GM21360 (cell line): ENCODE data around the gene PTPRN2.
"Not testable (repeated sequence)": the region's sequence is repeated elsewhere in the genome, so short reads cannot be mapped to it uniquely, and the experiment has no call there.

Experiments used
- ATAC-seq: cut with Tn5 transposase; IDR thresholded peaks from one replicate; pipeline ENCODE4 v1.9.1; 2021; ENCODE audit warnings: mild to moderate bottlenecking, moderate library complexity; ENCODE audit not compliant: unreplicated experiment

Gene PTPRN2

GRCh38 chr7:158260567-158261361 lies 326.9 kb downstream of the PTPRN2 start:
- no peak for ATAC-seq

GRCh38 chr7:158259671-158260418 lies 327.8 kb downstream of the PTPRN2 start:
- ATAC-seq = no peak

DNA sequence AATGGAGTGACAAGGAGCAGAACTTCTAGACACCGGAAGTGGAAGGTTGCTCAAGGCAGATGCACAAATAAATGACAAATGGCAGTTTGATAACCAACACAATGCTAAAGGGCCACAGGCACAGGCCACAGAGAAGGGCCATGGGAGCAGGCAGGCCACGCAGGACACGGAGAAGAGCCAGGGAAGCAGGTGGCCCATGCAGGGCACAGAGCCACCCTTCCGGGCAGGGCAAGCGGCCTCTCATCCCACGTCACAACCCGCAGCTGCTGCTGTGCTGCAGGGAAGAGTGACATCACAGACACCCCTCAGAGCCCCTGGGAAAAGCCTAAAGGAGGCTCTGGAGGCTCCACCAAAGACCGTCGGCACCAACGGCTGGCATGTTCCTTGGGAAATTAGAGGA lies 328.5 kb downstream of the PTPRN2 start:
- no peak for ATAC-seq

GRCh38 chr7:158258411-158259130 lies 329.1 kb downstream of the PTPRN2 start:
- no peak for ATAC-seq

DNA sequence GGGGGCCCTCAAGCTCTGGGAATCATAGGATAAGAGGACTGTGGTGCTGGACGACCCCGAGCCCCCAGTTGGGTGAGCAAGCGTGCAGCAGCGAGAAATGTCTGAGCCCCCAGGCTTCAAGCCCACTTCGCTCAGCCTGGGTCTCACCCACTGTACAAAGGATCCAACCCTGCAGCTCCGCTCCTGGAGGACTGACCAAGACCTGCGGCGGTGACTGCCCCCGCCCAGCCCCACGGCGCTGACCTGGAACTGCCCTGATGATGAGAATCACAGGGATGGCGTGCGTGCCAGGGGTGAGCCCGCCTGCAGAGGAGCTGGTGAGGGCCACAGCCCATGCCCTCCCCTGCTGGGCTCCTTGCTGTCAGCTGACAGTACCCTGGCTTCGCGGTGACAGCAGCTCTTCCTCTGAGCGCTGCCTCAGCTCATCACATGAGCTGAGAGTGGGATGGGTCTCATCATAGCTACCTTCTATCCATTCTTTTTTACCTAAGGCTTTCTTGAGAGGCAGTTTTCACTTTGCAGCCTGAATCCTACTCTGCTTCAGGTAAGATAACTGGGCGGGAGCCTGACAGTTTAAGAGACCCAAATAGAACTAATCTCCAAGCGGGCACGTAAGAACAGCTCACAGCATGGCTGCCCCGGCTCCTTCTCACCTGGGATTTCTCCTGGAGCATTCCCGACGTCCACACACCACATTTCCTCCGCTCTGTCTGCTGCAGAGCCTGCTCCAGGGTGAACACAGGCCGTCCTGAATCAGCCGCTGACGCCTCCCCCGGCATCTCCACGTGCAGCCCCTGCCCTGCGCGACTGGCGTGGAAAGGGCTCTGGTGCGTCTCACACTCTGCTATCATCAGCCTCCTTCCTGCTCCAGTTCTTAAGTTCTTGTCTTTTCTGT lies 329.9 kb downstream of the PTPRN2 start:
- ATAC-seq = no peak

- no peak for ATAC-seq
Measured at GRCh38 chr7:158257001-158257400, 330.6 kb downstream of the PTPRN2 start.

- no peak for ATAC-seq
Measured at GRCh38 chr7:158256091-158256816, 331.4 kb downstream of the PTPRN2 start.

DNA sequence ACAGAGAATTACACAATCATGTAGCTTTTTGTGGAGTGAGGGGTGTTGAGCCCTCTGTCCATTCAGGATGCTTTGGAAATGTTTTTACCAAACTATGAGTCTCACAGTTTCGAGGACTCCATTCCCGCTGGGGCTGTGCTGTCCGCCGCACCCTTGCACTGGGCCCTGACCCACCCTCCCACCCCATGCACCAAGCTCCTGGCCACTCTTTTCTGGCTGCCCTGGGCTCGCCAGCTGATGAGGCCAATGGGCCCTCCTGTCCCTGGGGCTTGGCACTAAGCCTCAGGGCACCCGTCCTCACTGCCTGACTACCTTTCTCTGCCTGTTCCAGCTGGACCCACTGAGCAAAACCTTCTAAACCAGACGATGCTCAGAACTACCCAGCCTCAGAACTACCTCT lies 332.1 kb downstream of the PTPRN2 start:
- no peak for ATAC-seq

GRCh38 chr7:158255156-158255555 lies 332.5 kb downstream of the PTPRN2 start:
- no peak for ATAC-seq

- not testable (repeated sequence) for ATAC-seq
Measured at GRCh38 chr7:158253670-158254045, 334.0 kb downstream of the PTPRN2 start.

GRCh38 chr7:158252837-158253669 lies 334.6 kb downstream of the PTPRN2 start:
- ATAC-seq = no peak

- no peak for ATAC-seq
Measured at GRCh38 chr7:158252081-158252836, 335.4 kb downstream of the PTPRN2 start.

DNA sequence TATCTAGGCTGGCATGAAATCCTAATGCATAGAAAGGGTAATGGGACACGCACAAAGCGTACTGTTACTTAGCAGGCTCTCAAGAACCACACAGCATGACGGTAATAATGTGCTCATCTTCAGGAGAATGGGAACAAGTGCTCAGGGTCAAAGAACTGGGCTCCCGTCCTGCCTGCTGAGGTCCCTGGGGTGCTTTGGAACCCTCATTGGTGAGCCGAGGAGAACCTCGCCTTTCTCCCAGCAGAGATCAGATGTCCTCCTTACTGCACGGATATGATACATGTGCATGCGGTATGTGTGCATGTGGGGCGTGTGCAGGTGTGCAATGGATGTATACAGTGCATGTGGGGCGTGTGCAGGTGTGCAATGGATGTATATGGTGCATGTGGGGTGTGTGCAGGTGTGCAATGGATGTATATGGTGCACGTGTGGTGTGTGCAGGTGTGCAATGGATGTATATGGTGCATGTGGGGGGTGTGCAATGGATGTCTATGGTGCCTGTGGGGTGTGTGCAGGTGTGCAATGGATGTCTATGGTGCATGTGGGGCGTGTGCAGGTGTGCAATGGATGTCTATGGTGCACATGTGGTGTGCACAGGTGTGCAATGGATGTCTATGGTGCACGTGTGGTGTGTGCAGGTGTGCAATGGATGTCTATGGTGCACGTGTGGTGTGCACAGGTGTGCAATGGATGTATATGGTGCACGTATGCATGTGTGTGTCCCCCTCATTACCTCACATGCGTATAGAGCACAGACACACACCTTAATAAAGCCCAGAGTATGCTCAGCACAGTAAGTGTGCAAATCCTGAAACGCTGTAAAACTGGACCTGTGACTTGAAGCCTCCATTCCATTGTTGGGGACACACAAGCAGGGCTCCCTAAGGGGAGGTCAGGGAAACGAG lies 336.3 kb downstream of the PTPRN2 start:
- ATAC-seq = no peak

DNA sequence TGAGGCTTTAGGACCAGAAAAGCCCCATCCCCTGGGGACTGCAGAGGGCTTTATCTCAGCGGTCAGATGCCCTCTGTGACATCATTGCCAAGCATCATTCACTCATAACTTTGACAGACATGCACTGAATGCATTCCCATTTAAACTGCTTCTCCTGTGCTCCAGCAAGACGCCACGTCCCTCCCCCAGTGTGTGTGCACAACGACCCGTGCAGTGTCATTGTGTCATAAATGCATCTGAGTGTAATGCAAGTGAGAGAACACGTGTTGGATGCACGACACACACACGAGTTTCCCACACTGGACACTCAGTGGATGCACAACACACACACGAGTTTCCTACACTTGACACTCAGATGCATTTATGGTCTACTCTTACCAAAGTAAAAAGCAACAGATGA lies 337.9 kb downstream of the PTPRN2 start:
- no peak for ATAC-seq

DNA sequence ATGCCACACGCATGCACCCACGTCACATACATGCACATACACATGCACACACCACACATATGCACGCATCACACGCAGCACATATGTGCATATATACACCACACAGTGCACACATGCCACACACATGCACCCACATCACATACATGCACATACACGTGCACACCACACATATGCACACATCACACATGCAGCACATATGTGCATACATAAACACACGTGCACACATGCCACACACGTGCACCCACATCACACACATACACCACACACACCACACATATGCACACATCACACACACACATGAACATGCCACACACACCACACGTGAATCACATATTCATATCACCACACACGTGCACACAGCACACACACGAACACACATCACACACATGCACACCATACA lies 338.8 kb downstream of the PTPRN2 start:
- no peak for ATAC-seq

GRCh38 chr7:158247758-158248487 lies 339.7 kb downstream of the PTPRN2 start:
- ATAC-seq = no peak
